Measurements from ENCODE around the gene ONECUT1.

- TF ChIP-seq CTCF (IDR thresholded peaks at IDR 0.05) (no peak), POLR2A (IDR thresholded peaks at IDR 0.05) (no peak)
Measured at GRCh38 chr15:52731732-52732470, 58.2 kb downstream of the ONECUT1 start.
